Endothelial cell of umbilical vein (primary cell): ENCODE measurements around the gene OR6K3.

Experiments
- CTCF ChIP-seq, 2 donors: IDR thresholded peaks; 1 replicate in 1 of 2; 2 replicates in 1 of 2; pipeline ENCODE4 v1.5.1; 2011; ENCODE audit warnings: low read length in 2 of 2, mild to moderate bottlenecking in 2 of 2, moderate library complexity in 2 of 2, control low read depth in 1 of 2, inconsistent platforms in 1 of 2, low read depth in 1 of 2; ENCODE audit not compliant: insufficient read depth in 1 of 2; ENCODE audit errors: extremely low read depth in 1 of 2
- MYC ChIP-seq: IDR thresholded peaks from one replicate; pipeline ENCODE4 v1.6.1; 2011; ENCODE audit warnings: mild to moderate bottlenecking, low read depth, low read length
- POLR2A ChIP-seq: IDR thresholded peaks from 2 replicates; pipeline ENCODE4 v1.6.1; 2012; ENCODE audit warnings: low read depth, mild to moderate bottlenecking, control low read depth, low read length

GRCh38 chr1:158720620-158721019 lies at the start of gene OR6K3:
- no peak for TF ChIP-seq CTCF (IDR thresholded peaks at IDR 0.05; ENCODE audit: extremely low read depth in 1 of 2, insufficient read depth in 1 of 2, low read depth in 1 of 2, low read length in 2 of 2)
- no peak for TF ChIP-seq MYC
- TF ChIP-seq POLR2A, result no peak
